ENCODE data around the gene PDE3A. TPM values are rescaled to one million over a fixed set of nuclear protein-coding genes. Genes with fewer than 3 reads are reported as not detected.
A peak's percentile ranks its signal among the peaks of the same experiment; 100 is the strongest.

Gene PDE3A
- total RNA-seq, 4 donors from 2014 or later, result 51.3 to 150 (median 114) TPM

GRCh38 chr12:20372326-20373096, 4.2 kb downstream of the PDE3A start:
- Histone ChIP-seq H3K9me3 (no peaks in the 10 kb centered on the region), H3K27me3 (peaks cover 11% of the 10 kb centered on the region), H3K27ac (peak overlapping the region; percentile 89 to 97 (median 94)), H3K4me3 (peak overlapping the region; percentile 7 to 92 (median 76)), H3K36me3 (no peaks in the 10 kb centered on the region), H3K4me1 (peaks cover 0 to 37% (median 8%) of the 10 kb centered on the region in 4 donors)
- DNase-seq, result no peak
- 36 to 42% methylated on average over 3 of the region's 3 CpGs for WGBS, 2 donors (ENCODE audit: low coverage in 1 of 2)
- intact Hi-C loops (cut with DNase I; ENCODE audit: low total_unique reads), result no loop called here
- in situ Hi-C loops (cut with MboI; ENCODE audit: low pct_ligation_motif_present in 1 of 4, low pct_unique_long_range_greater_than_20kb in 1 of 4, low sequenced_read_pairs in 3 of 4), result loop anchor here in 1 of 4 donors (25.0 kb wide), 2 partner anchors 460 to 610 kb away; no protein-coding TSS in a partner anchor
- TF ChIP-seq POLR2AphosphoS5 (IDR thresholded peaks at IDR 0.05) (peak in 2 of 3 donors; percentile 56 to 60), CTCF (IDR thresholded peaks at IDR 0.05) (no peak), POLR2A (IDR thresholded peaks at IDR 0.05) (peak; percentile 58)

GRCh38 chr12:20374795-20375194, 6.5 kb downstream of the PDE3A start:
- 35 to 42% methylated on average over 3 of the region's 3 CpGs for WGBS, 2 donors (ENCODE audit: low coverage in 1 of 2)
- Histone ChIP-seq H3K27ac (peak overlapping the region in 2 of 4 donors; percentile 96 to 97), H3K4me3 (peak overlapping the region in 1 of 4 donors; percentile 11), H3K36me3 (no peaks in the 10 kb centered on the region), H3K27me3 (peaks cover 8% of the 10 kb centered on the region), H3K4me1 (peaks cover 0 to 44% (median 17%) of the 10 kb centered on the region in 4 donors), H3K9me3 (no peaks in the 10 kb centered on the region)
- intact Hi-C loops (cut with DNase I; ENCODE audit: low total_unique reads), result no loop called here
- in situ Hi-C loops (cut with MboI; ENCODE audit: low pct_ligation_motif_present in 1 of 4, low pct_unique_long_range_greater_than_20kb in 1 of 4, low sequenced_read_pairs in 3 of 4), result loop anchor here in 1 of 4 donors (25.0 kb wide), 2 partner anchors 462 to 612 kb away; no protein-coding TSS in a partner anchor
- TF ChIP-seq POLR2A (IDR thresholded peaks at IDR 0.05) (no peak), CTCF (IDR thresholded peaks at IDR 0.05) (no peak), POLR2AphosphoS5 (IDR thresholded peaks at IDR 0.05) (no peak), EP300 (IDR thresholded peaks at IDR 0.05; ENCODE audit: low read depth) (no peak)
- no peak for DNase-seq

GRCh38 chr12:20375560-20375959, 7.2 kb downstream of the PDE3A start:
- in situ Hi-C loops (cut with MboI; ENCODE audit: low pct_ligation_motif_present in 1 of 4, low pct_unique_long_range_greater_than_20kb in 1 of 4, low sequenced_read_pairs in 3 of 4), result no loop called here
- Histone ChIP-seq H3K27me3 (peaks cover 3% of the 10 kb centered on the region), H3K9me3 (no peaks in the 10 kb centered on the region), H3K4me3 (no peak overlapping the region), H3K36me3 (no peaks in the 10 kb centered on the region), H3K4me1 (peaks cover 0 to 52% (median 17%) of the 10 kb centered on the region in 4 donors), H3K27ac (no peak overlapping the region)
- TF ChIP-seq POLR2A (IDR thresholded peaks at IDR 0.05), result no peak
- no peak for TF ChIP-seq POLR2AphosphoS5 (IDR thresholded peaks at IDR 0.05)
- no peak for TF ChIP-seq EP300 (IDR thresholded peaks at IDR 0.05; ENCODE audit: low read depth)
- TF ChIP-seq CTCF (IDR thresholded peaks at IDR 0.05), result no peak
- intact Hi-C loops (cut with DNase I; ENCODE audit: low total_unique reads), result no loop called here
- no peak for DNase-seq

- in situ Hi-C loops (cut with MboI; ENCODE audit: low pct_ligation_motif_present in 1 of 4, low pct_unique_long_range_greater_than_20kb in 1 of 4, low sequenced_read_pairs in 3 of 4), result no loop called here
- Histone ChIP-seq H3K4me1 (peaks cover 0 to 64% (median 23%) of the 10 kb centered on the region in 4 donors), H3K4me3 (no peak overlapping the region), H3K9me3 (no peaks in the 10 kb centered on the region), H3K27me3 (no peaks in the 10 kb centered on the region), H3K27ac (no peak overlapping the region), H3K36me3 (no peaks in the 10 kb centered on the region)
- intact Hi-C loops (cut with DNase I; ENCODE audit: low total_unique reads), result no loop called here
- peak in 1 of 3 donors; percentile 13 for TF ChIP-seq POLR2AphosphoS5 (IDR thresholded peaks at IDR 0.05)
- TF ChIP-seq CTCF (IDR thresholded peaks at IDR 0.05), result peak in 4 of 5 experiments; percentile 19 to 35 (median 26)
- TF ChIP-seq POLR2A (IDR thresholded peaks at IDR 0.05), result no peak
- DNase-seq, result no peak
- 91 to 92% methylated on average over 1 of the region's 1 CpG for WGBS, 2 donors (ENCODE audit: low coverage in 1 of 2)
Measured at GRCh38 chr12:20376984-20377383, 8.6 kb downstream of the PDE3A start.

All from transverse colon (tissue), 4 donors.